Tibial nerve (tissue), 4 donors: ENCODE measurements around the gene SLC36A4. TPM values are rescaled to one million over a fixed set of nuclear protein-coding genes. Genes with fewer than 3 reads are reported as not detected.

Experiments used
- DNase-seq, 2 donors: peaks; one replicate each; pipeline ENCODE4 v3.0.0-alpha.2; 2019; ENCODE audit warnings: low spot score in 2 of 2
- H3K27ac ChIP-seq, 4 donors: fragments of 200-600 bp; sonication (generic) in 3 of 4; one replicate each; pipeline ENCODE4 v1.5.1; 2017 to 2019; ENCODE audit warnings: mild to moderate bottlenecking in 1 of 4
- H3K27me3 ChIP-seq, 2 donors: fragments of 200-600 bp; sonication (generic) in 1 of 2; one replicate each; pipeline versions ENCODE4 v1.5.1 to v1.6.0; 2017 to 2019
- H3K36me3 ChIP-seq, 3 donors: fragments of 200-600 bp; sonication (generic); one replicate each; pipeline ENCODE4 v1.5.1; 2018 to 2019
- H3K4me1 ChIP-seq, 4 donors: fragments of 200-600 bp; sonication (generic) in 3 of 4; one replicate each; pipeline ENCODE4 v1.5.1; 2017 to 2019
- H3K4me3 ChIP-seq, 4 donors: fragments of 200-600 bp; sonication (generic) in 3 of 4; one replicate each; pipeline ENCODE4 v1.5.1; 2017 to 2019; ENCODE audit warnings: mild to moderate bottlenecking in 1 of 4, moderate library complexity in 1 of 4
- H3K9me3 ChIP-seq, 4 donors: fragments of 200-600 bp; sonication (generic) in 3 of 4; one replicate each; pipeline ENCODE4 v1.5.1; 2017 to 2019
- EP300 ChIP-seq, 2 donors: sonication (generic); formaldehyde crosslinking; IDR thresholded peaks; one replicate each; pipeline ENCODE4 v1.6.1; 2017; ENCODE audit warnings: antibody characterized with exemption in 2 of 2, mild to moderate bottlenecking in 1 of 2
- POLR2A ChIP-seq, 2 donors: fragments of 450-650 bp; IDR thresholded peaks; one replicate each; pipeline ENCODE4 v1.6.1; 2017; ENCODE audit warnings: antibody characterized with exemption in 2 of 2, mild to moderate bottlenecking in 2 of 2, moderate library complexity in 2 of 2
- WGBS, 2 donors: methylation state at CpG; one replicate each; pipeline ENCODE4 v1.1.5; 2018; 5-methylcytosine and 5-hydroxymethylcytosine counted together
- total RNA-seq, 4 donors: library from RNA; depleted of rRNA; stranded (reverse); fragments of >200 nt; gene quantifications; one replicate each; pipeline ENCODE4 v1.1.0, GENCODE V29; 2016
- TF ChIP-seq, protein P1 (sequence below), 5 experiments: fragments of 200-600 bp in 3 of 5; fragments of 450-650 bp in 2 of 5; sonication (generic) in 3 of 5; IDR thresholded peaks; one replicate each; pipeline ENCODE4 v1.5.1; 2016 to 2019; ENCODE audit warnings: antibody characterized with exemption in 5 of 5, mild to moderate bottlenecking in 3 of 5, moderate library complexity in 2 of 5

Gene SLC36A4
- total RNA-seq, 4 donors from 2014 or later = 8.8 to 16.5 (median 12.6) TPM

DNA sequence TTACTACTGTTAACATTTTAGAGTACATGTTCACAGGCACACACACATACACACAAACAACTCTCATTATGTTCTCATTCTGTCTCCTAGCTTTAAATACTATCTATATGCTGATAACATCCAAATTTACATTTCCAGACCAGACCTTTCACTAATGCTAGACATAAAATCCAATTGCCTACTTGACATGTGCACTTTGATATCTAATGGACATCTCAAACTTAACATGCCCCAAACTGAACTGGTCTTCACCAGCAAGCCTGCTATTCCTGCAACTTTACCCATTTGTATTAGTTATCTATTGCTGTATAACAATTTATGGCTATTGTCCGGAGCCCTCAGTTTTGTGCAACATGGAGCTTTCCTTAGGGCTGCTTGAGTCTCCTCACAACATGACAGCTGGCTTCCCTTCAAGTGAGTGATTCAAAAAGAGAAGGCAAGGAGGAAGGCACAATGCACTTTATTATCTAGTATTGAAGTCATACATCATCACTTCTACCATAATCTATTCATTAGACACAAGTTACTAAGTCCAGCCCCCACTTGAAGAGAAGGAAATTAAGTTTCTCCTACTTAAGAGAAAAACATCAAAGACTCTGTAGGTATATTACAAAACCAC, 3.0 kb downstream of the SLC36A4 start:
- no peak overlapping the region for H3K27ac ChIP-seq
- H3K27me3 ChIP-seq = no peaks in the 10 kb centered on the region
- H3K4me1 ChIP-seq = peaks cover 0 to 10% (median 2%) of the 10 kb centered on the region in 4 donors
- DNase-seq = no peak
- no peaks in the 10 kb centered on the region for H3K36me3 ChIP-seq
- peaks cover 0 to 3% (median 0%) of the 10 kb centered on the region in 4 donors for H3K9me3 ChIP-seq
- TF ChIP-seq EP300 (IDR thresholded peaks at IDR 0.05) = no peak
- TF ChIP-seq, protein P1, sequence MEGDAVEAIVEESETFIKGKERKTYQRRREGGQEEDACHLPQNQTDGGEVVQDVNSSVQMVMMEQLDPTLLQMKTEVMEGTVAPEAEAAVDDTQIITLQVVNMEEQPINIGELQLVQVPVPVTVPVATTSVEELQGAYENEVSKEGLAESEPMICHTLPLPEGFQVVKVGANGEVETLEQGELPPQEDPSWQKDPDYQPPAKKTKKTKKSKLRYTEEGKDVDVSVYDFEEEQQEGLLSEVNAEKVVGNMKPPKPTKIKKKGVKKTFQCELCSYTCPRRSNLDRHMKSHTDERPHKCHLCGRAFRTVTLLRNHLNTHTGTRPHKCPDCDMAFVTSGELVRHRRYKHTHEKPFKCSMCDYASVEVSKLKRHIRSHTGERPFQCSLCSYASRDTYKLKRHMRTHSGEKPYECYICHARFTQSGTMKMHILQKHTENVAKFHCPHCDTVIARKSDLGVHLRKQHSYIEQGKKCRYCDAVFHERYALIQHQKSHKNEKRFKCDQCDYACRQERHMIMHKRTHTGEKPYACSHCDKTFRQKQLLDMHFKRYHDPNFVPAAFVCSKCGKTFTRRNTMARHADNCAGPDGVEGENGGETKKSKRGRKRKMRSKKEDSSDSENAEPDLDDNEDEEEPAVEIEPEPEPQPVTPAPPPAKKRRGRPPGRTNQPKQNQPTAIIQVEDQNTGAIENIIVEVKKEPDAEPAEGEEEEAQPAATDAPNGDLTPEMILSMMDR (IDR thresholded peaks at IDR 0.05) = no peak
- no peak for TF ChIP-seq POLR2A (IDR thresholded peaks at IDR 0.05)
- WGBS, 2 donors = 94 to 100% methylated on average over 1 of the region's 1 CpG
- H3K4me3 ChIP-seq = no peak overlapping the region

DNA sequence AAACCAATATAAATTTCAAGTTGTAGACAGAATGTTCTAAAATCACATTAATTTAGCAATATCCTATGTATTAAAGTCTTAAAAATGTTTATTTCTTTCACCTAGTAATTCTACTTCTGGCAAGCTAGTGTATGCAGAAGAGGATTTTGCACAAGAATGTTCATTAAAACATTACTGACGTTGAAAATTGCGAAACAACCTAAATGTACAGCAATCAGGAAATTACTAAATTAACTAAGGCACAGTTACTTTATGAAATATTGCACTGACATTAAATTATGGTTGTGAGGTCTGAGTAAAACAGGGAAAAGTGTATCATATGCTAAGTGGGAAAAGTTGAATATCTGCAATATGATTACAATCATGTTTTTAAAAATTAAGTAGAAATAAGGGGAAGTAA, 4.1 kb downstream of the SLC36A4 start:
- Histone ChIP-seq H3K4me3 (no peak overlapping the region), H3K27ac (no peak overlapping the region), H3K36me3 (no peaks in the 10 kb centered on the region), H3K4me1 (peaks cover 0 to 9% (median 2%) of the 10 kb centered on the region in 4 donors), H3K27me3 (no peaks in the 10 kb centered on the region), H3K9me3 (peaks cover 0 to 8% (median 0%) of the 10 kb centered on the region in 4 donors)
- WGBS, 2 donors = 85 to 89% methylated on average over 2 of the region's 2 CpGs
- no peak for DNase-seq
- TF ChIP-seq, protein P1 (IDR thresholded peaks at IDR 0.05) = no peak

DNA sequence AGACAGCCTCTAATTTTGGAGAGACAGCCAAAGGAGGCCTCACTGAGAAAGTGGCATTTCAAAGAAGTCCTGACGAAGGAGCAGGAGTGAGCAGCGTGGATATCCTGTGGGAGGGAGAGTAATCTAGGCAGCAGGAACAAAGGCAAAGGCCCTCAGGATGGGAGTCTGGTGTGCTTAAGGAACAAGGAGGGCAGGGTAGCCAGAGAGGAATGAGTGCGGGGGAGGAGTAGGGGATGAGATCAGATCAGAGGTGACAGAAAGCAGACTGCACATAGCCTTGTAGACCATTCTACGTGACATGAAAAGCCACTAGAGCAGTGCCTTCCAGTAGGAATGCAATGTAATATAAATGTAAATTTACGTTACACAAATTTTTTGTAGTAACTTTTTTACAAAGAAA, 5.6 kb downstream of the SLC36A4 start:
- peaks cover 0 to 1% (median 0%) of the 10 kb centered on the region in 3 donors for H3K36me3 ChIP-seq
- whole genome bisulfite sequencing, 2 donors = 85 to 86% methylated on average over 5 of the region's 5 CpGs
- H3K27me3 ChIP-seq = no peaks in the 10 kb centered on the region
- H3K9me3 ChIP-seq = peaks cover 0 to 24% (median 4%) of the 10 kb centered on the region in 4 donors
- no peak overlapping the region for H3K27ac ChIP-seq
- TF ChIP-seq, protein P1 (IDR thresholded peaks at IDR 0.05) = no peak
- TF ChIP-seq POLR2A (IDR thresholded peaks at IDR 0.05) (no peak), EP300 (IDR thresholded peaks at IDR 0.05) (no peak)
- no peak for DNase-seq
- H3K4me3 ChIP-seq = no peak overlapping the region
- peaks cover 0 to 4% (median 2%) of the 10 kb centered on the region in 4 donors for H3K4me1 ChIP-seq

DNA sequence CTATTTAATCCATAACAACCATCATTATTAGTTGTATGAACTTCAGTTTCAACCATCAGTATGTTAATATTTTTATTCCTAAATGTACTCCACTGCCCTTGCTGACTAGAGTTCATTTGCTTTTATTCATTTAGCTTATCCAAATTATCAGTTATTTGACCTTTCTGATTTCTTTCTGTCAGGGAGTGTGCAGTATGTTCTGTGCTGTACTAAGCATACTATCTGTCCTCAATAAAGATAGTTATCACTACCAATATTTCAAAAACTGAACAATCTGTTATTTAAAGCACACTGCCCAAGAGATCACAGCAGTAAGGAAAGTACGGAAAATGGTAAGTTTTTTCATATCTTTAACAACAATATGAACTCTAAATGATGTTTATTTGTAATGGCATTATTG, 8.3 kb downstream of the SLC36A4 start:
- no peaks in the 10 kb centered on the region for H3K4me1 ChIP-seq
- no peak overlapping the region for H3K4me3 ChIP-seq
- no peaks in the 10 kb centered on the region for H3K27me3 ChIP-seq
- 93 to 95% methylated on average over 1 of the region's 1 CpG for WGBS, 2 donors
- DNase-seq = no peak
- peaks cover 0 to 27% (median 5%) of the 10 kb centered on the region in 4 donors for H3K9me3 ChIP-seq
- no peak overlapping the region for H3K27ac ChIP-seq
- peaks cover 0 to 24% (median 0%) of the 10 kb centered on the region in 3 donors for H3K36me3 ChIP-seq
- TF ChIP-seq, protein P1 (IDR thresholded peaks at IDR 0.05) = no peak
- TF ChIP-seq POLR2A (IDR thresholded peaks at IDR 0.05) (no peak), EP300 (IDR thresholded peaks at IDR 0.05) (no peak)

DNA sequence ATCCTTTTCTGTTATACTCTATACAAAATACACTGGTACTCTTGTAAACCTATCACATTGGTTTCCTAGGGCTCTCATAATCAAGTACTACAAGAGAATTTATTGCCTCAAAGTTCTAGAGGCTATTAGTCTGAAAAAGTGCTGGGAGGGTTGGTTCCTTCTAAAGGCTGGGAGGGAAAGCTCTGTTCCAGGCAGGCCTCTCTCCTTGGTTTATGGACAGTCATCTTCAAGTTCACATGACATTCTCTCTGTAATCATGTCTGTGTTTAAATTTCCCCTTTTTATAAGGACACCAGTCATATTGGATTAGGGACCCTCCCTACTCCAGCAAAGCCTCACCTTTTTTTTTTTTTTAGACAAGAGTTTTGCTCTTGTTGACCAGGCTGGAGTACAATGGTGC, 9.1 kb downstream of the SLC36A4 start:
- Histone ChIP-seq H3K36me3 (peaks cover 0 to 31% (median 0%) of the 10 kb centered on the region in 3 donors), H3K9me3 (peaks cover 0 to 27% (median 5%) of the 10 kb centered on the region in 4 donors), H3K27me3 (no peaks in the 10 kb centered on the region), H3K4me3 (no peak overlapping the region), H3K4me1 (no peaks in the 10 kb centered on the region), H3K27ac (no peak overlapping the region)
- DNase-seq = no peak
- no peak for TF ChIP-seq EP300 (IDR thresholded peaks at IDR 0.05)
- no peak for TF ChIP-seq POLR2A (IDR thresholded peaks at IDR 0.05)
- TF ChIP-seq, protein P1 (IDR thresholded peaks at IDR 0.05) = no peak
